Heart left ventricle (tissue), 16 donors: ENCODE results near the gene GEN1. TPM values are rescaled to one million over a fixed set of nuclear protein-coding genes. Genes with fewer than 3 reads are reported as not detected.

Source experiments
- ATAC-seq, 4 donors: fragments of 200-7000 bp; cut with Tn5 transposase; one replicate each; pipeline ENCODE4 v1.9.1; 2020 to 2022; ENCODE audit warnings: moderate library complexity in 4 of 4, mild to moderate bottlenecking in 3 of 4, moderate number of reproducible peaks in 1 of 4
- DNase-seq, 5 donors: peaks; one replicate each; pipeline ENCODE4 v3.0.0-alpha.2; 2020
- H3K27ac ChIP-seq, 12 donors: fragments of 200-600 bp; sonication (generic) in 4 of 12; one replicate each; pipeline versions ENCODE4 v1.5.0 to v1.8.0; 2016 to 2022; ENCODE audit warnings: mild to moderate bottlenecking in 2 of 12
- H3K27me3 ChIP-seq, 9 donors: fragments of 200-600 bp; sonication (generic) in 2 of 9; one replicate each; pipeline versions ENCODE4 v1.5.1 to v1.8.0; 2016 to 2022; ENCODE audit warnings: mild to moderate bottlenecking in 3 of 9
- H3K36me3 ChIP-seq, 9 donors: fragments of 200-600 bp; sonication (generic) in 2 of 9; one replicate each; pipeline versions ENCODE4 v1.5.0 to v1.8.0; 2018 to 2022; ENCODE audit warnings: mild to moderate bottlenecking in 2 of 9
- H3K4me1 ChIP-seq, 12 donors: fragments of 200-600 bp; sonication (generic) in 4 of 12; one replicate each; pipeline versions ENCODE4 v1.5.0 to v1.8.0; 2016 to 2022; ENCODE audit warnings: mild to moderate bottlenecking in 3 of 12
- H3K4me3 ChIP-seq, 12 donors: fragments of 200-600 bp; sonication (generic) in 4 of 12; one replicate each; pipeline versions ENCODE4 v1.5.0 to v1.8.0; 2017 to 2022; ENCODE audit warnings: mild to moderate bottlenecking in 9 of 12, moderate library complexity in 4 of 12
- H3K9me3 ChIP-seq, 12 donors: fragments of 200-600 bp; sonication (generic) in 4 of 12; one replicate each; pipeline versions ENCODE4 v1.5.0 to v1.8.0; 2016 to 2022; ENCODE audit warnings: mild to moderate bottlenecking in 1 of 12
- POLR2A ChIP-seq, 2 donors: fragments of 450-650 bp; IDR thresholded peaks; one replicate each; pipeline ENCODE4 v1.6.1; 2017; ENCODE audit warnings: antibody characterized with exemption in 2 of 2, mild to moderate bottlenecking in 2 of 2, moderate library complexity in 2 of 2
- WGBS, 4 donors: extraction: QIAGEN DNeasy Blood & Tissue Kit in 2 of 4; methylation state at CpG; one replicate each; pipeline versions ENCODE4 v1.1.5 to v1.1.7; 2013 to 2018; 5-methylcytosine and 5-hydroxymethylcytosine counted together
- intact Hi-C, 10 donors: fragments of 100-400 bp; cut with DNase I; formaldehyde crosslinking; loops; one replicate each; pipeline versions ENCODE4 v1.11.1 to v1.14.2; 2022
- polyA plus RNA-seq, 2 donors: library from polyadenylated mRNA; stranded (reverse); fragments of 200-250 nt; gene quantifications; one replicate each; pipeline ENCODE4 v1.2.3, GENCODE V29; 2013
- total RNA-seq, 9 donors: library from RNA; depleted of rRNA in 2 of 9; stranded (reverse); fragments of >200 nt in 2 of 9; fragmentation: NEBNext Ultra II Directional in 3 of 9; extraction: Animal tissue kit (Norgen Biotek cat#: 25700) in 3 of 9; gene quantifications; one replicate each; pipeline versions ENCODE4 v1.1.0 to v1.2.4, GENCODE V29; 2016 to 2023
- TF ChIP-seq, protein P1 (sequence below), 12 donors: fragments of 200-600 bp; sonication (generic) in 4 of 12; IDR thresholded peaks; one replicate each; pipeline versions ENCODE4 v1.5.0 to v1.8.0; 2018 to 2022; ENCODE audit warnings: antibody characterized with exemption in 12 of 12, mild to moderate bottlenecking in 5 of 12
- donor health status: ischemic (EF 13 %, LVEDD 7.1; RV severe dilation, severe dysfunction).
- donor health status: healthy with polysubstance abuse.
- donor health status: DM: no; HTN: yes; CAD: no.
- donor health status: DM: no; HTN: no; CAD: no.
- donor health status: ischemic (EF 25% LVEDD 6.9; RV normal size, moderate dysfunction).
- donor health status: ischemic (EF 25% LVEDD 5.7; RV mildly dilated, moderate dysfunction).
- donor health status: healthy.
- donor health status: DM: yes; HTN: yes; CAD: no.
- donor health status: ischemic (EF 35%, LVEDD 5.7; RV mildly dilated, moderate dysfunction).
- donor health status: nonischemic (EF 11% LVEDD 7.7; RV severe dilation, severe dysfunction).
- donor health status: DM: yes; HTN: yes; CAD: no.
- donor health status: PGD.
- donor health status: ischemic (EF 29% LVEDD 5.4; RV normal size, mild dysfunction).
- donor health status: nonischemic (EF 23%, LVEDD 6.1; RV moderate dilation, normal function).

The GEN1 gene
- total and polyA plus RNA-seq, 11 donors = 1.0 to 8.8 (median 3.0) TPM

DNA sequence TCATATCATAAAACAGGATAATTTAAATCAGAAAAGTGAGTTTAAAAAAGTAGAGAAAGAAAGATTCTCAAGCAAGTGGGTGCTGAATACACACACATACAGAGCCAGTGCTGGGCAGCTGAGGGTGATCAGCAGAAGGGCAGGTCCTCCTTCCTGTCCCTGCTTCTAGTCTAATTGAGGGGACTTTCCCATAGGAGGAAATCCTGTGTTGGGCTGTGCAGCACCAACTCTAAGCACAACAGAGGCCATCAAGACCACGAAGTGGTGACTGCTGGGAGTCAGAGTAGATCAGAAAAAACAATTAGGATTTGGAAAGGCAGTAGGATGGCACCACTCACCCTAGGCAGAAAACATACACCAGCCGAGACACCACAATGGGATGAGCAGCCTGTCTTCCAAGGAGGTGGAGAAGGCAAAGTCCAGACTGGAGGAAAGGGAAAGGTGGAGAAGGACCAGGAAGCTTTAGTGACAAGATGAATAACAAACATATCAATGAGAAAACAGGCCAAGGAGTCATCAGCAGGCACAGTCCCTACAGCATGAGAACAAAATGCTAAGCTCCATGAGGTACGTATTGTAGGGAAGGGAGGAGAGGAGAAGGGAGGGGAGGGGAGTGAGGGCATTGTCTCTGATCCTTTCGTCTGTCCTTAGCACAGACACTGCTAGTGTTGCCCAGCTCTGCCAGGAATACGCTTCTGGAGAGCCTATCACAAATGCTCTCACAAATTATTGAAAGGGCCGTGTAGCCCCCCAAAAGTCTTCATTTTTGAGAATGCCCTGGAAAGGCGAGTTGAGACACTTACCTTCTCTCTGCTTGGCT lies 45.6 kb downstream of the GEN1 start:
- H3K4me3 ChIP-seq = peak overlapping the region in 1 of 12 donors; percentile 6
- ATAC-seq (peak; percentile 41 to 78 (median 63)), DNase-seq (no peak)
- peak overlapping the region in 1 of 12 donors; percentile 61 for H3K27ac ChIP-seq
- no peaks in the 10 kb centered on the region for H3K36me3 ChIP-seq
- intact Hi-C loops = loop anchor here in 1 of 10 donors (2.0 kb wide), 1 partner anchor 21 kb away; no protein-coding TSS in a partner anchor
- TF ChIP-seq POLR2A (IDR thresholded peaks at IDR 0.05) = no peak
- TF ChIP-seq, protein P1, sequence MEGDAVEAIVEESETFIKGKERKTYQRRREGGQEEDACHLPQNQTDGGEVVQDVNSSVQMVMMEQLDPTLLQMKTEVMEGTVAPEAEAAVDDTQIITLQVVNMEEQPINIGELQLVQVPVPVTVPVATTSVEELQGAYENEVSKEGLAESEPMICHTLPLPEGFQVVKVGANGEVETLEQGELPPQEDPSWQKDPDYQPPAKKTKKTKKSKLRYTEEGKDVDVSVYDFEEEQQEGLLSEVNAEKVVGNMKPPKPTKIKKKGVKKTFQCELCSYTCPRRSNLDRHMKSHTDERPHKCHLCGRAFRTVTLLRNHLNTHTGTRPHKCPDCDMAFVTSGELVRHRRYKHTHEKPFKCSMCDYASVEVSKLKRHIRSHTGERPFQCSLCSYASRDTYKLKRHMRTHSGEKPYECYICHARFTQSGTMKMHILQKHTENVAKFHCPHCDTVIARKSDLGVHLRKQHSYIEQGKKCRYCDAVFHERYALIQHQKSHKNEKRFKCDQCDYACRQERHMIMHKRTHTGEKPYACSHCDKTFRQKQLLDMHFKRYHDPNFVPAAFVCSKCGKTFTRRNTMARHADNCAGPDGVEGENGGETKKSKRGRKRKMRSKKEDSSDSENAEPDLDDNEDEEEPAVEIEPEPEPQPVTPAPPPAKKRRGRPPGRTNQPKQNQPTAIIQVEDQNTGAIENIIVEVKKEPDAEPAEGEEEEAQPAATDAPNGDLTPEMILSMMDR (IDR thresholded peaks at IDR 0.05) = no peak
- 44 to 66% (median 57%) methylated on average over 7 of the region's 7 CpGs for WGBS, 4 donors
- H3K4me1 ChIP-seq = peaks cover 0 to 21% (median 11%) of the 10 kb centered on the region in 12 donors
- H3K27me3 ChIP-seq = no peaks in the 10 kb centered on the region
- H3K9me3 ChIP-seq = no peaks in the 10 kb centered on the region

DNA sequence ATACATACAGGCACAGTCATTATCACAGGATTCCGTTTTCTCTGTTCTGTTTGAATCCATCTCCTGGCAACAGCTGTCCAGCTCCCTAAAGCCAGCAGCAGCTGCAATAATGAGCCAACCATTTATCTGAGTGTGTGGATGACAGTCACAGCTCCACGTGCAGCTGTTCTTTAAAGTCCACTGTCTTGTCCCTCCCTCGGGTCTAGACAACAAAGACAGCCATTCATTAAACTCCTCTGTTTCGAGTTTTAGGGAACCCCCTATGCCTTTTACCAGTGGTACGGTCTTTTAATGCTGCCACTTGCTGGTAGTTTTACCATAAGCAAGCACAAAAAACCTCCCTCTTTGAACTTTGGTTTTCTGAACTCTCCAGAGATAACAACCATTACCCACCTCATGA lies 46.3 kb downstream of the GEN1 start:
- H3K27me3 ChIP-seq = no peaks in the 10 kb centered on the region
- 33 to 57% (median 48%) methylated on average over 4 to 5 of the region's 5 CpGs for WGBS, 4 donors
- TF ChIP-seq POLR2A (IDR thresholded peaks at IDR 0.05) = no peak
- TF ChIP-seq, protein P1 (IDR thresholded peaks at IDR 0.05) = no peak
- DNase-seq = peak in 2 of 5 donors; percentile 36 to 37
- peaks cover 0 to 21% (median 11%) of the 10 kb centered on the region in 12 donors for H3K4me1 ChIP-seq
- peak overlapping the region in 1 of 12 donors; percentile 61 for H3K27ac ChIP-seq
- H3K9me3 ChIP-seq = no peaks in the 10 kb centered on the region
- H3K4me3 ChIP-seq = peak overlapping the region in 1 of 12 donors; percentile 6
- peak; percentile 81 to 93 (median 90) for ATAC-seq
- H3K36me3 ChIP-seq = no peaks in the 10 kb centered on the region
- intact Hi-C loops = loop anchor here in 1 of 10 donors (2.0 kb wide), 1 partner anchor 21 kb away; no protein-coding TSS in a partner anchor

DNA sequence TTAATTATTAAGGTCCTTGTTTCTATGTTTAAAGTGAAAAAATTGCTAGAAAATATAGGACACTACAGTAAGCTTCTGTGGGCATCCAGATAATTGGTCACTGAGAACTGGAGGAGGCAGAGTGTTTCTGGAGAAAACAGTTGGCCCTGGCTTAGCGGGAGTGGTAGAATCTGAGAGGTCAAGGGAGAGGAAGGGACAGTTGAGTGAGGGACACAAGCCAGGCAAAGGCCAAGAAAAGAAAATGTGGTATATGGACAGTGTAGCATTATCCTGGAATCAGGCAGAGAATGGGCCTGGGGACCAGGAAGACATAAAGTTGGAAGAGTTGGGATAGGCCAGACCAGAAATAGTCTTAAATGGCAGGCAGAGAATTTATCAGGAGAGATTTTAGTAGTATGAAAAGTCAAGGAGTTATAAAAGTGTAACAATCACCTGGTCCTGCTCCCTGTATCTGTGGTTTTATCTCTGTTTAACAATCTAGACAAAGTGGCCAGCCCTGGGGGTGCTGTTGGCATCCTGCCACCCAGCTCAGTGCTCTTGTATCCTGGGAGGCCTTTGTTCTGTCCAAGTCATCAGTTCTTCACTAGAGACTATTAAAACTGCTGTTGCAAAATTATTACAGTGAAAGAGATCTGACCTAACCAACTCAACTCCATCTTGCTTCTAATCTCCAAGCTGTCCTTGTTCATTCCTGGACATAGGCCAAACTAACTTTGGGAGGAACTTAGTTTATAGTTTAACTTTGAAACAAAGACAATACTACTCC lies 46.9 kb downstream of the GEN1 start:
- DNase-seq = no peak
- peaks cover 0 to 21% (median 11%) of the 10 kb centered on the region in 12 donors for H3K4me1 ChIP-seq
- H3K4me3 ChIP-seq = no peak overlapping the region
- H3K27me3 ChIP-seq = no peaks in the 10 kb centered on the region
- peak overlapping the region in 1 of 12 donors; percentile 61 for H3K27ac ChIP-seq
- TF ChIP-seq POLR2A (IDR thresholded peaks at IDR 0.05) = no peak
- TF ChIP-seq, protein P1 (IDR thresholded peaks at IDR 0.05) = no peak
- intact Hi-C loops = loop anchor here in 1 of 10 donors (2.0 kb wide), 1 partner anchor 20 kb away; no protein-coding TSS in a partner anchor
- WGBS, 4 donors = 89 to 95% (median 93%) methylated on average over 1 of the region's 1 CpG
- ATAC-seq = no peak
- H3K9me3 ChIP-seq = no peaks in the 10 kb centered on the region
- no peaks in the 10 kb centered on the region for H3K36me3 ChIP-seq

DNA sequence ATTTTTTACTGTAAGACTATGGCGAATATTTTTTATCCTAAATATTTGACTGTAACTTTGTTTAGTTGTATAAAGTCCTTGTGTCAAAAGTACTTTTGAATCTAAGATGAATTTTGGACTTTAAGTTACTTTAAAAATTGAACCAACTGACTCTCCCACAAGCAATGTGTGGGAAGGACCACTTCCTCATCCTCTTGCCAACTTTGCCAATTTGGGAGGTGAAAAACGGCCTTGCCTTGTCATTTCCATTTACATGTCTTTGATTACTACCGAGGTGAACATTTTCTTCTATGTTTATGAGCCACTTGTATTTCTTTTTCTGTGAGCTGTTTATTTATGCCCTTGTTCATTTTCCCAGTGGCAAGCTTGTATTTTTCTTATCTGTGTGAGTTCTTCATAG lies 49.6 kb downstream of the GEN1 start:
- Histone ChIP-seq H3K4me3 (no peak overlapping the region), H3K36me3 (no peaks in the 10 kb centered on the region), H3K9me3 (no peaks in the 10 kb centered on the region), H3K27me3 (no peaks in the 10 kb centered on the region), H3K4me1 (peaks cover 0 to 21% (median 11%) of the 10 kb centered on the region in 12 donors), H3K27ac (no peak overlapping the region)
- no peak for TF ChIP-seq POLR2A (IDR thresholded peaks at IDR 0.05)
- TF ChIP-seq, protein P1 (IDR thresholded peaks at IDR 0.05) = no peak
- intact Hi-C loops = no loop called here
- ATAC-seq (no peak), DNase-seq (no peak)
- 66 to 75% (median 73%) methylated on average over 3 of the region's 3 CpGs for WGBS, 4 donors
